CD4-positive, CD25-positive, alpha-beta regulatory T cell (primary cell): Measurements from ENCODE around the gene HABP4. TPM values are rescaled to one million over a fixed set of nuclear protein-coding genes. Genes with fewer than 3 reads are reported as not detected.

Source experiments
- ATAC-seq, 2 donors: fragments of 150-1000 bp; cut with Tn5 transposase; one replicate each; pipeline ENCODE4 v1.10.0; 2021; ENCODE audit warnings: low read depth in 2 of 2, moderate number of reproducible peaks in 2 of 2, moderate library complexity in 1 of 2
- DNase-seq, 3 donors: peaks; one replicate each; pipeline versions ENCODE4 v3.0.0 to v3.0.0-alpha.2; 2012 to 2022; ENCODE audit warnings: mixed read lengths in 1 of 3
- H3K27ac ChIP-seq: one replicate; pipeline ENCODE4 v1.7.0; 2013; ENCODE audit warnings: mild to moderate bottlenecking, low read length; ENCODE audit not compliant: insufficient read depth, poor library complexity, severe bottlenecking
- H3K27me3 ChIP-seq: one replicate; pipeline ENCODE4 v1.7.0; 2013; ENCODE audit warnings: low read length; ENCODE audit not compliant: control insufficient read depth, insufficient read depth
- H3K36me3 ChIP-seq: one replicate; pipeline ENCODE4 v1.7.0; 2013; ENCODE audit warnings: mild to moderate bottlenecking, low read length, moderate library complexity; ENCODE audit not compliant: control insufficient read depth, insufficient read depth
- H3K4me1 ChIP-seq: 2 replicates; pipeline ENCODE4 v1.7.0; 2013; ENCODE audit warnings: mild to moderate bottlenecking, low read length; ENCODE audit not compliant: insufficient read depth, control insufficient read depth, poor library complexity, severe bottlenecking
- H3K4me3 ChIP-seq: one replicate; pipeline ENCODE4 v1.7.0; 2013; ENCODE audit warnings: low read depth, mild to moderate bottlenecking, low read length, moderate library complexity
- H3K9me3 ChIP-seq, 2 experiments: 1 replicate in 1 of 2; 2 replicates in 1 of 2; pipeline ENCODE4 v1.7.0; 2013; ENCODE audit warnings: low read length in 2 of 2, mild to moderate bottlenecking in 1 of 2, moderate library complexity in 1 of 2; ENCODE audit not compliant: control insufficient read depth in 2 of 2
- H3K27ac Mint-ChIP-seq, 3 donors: one replicate each; pipeline ENCODE4 v1.8.0; 2020 to 2022; ENCODE audit warnings: mild to moderate bottlenecking in 3 of 3, mixed read lengths in 3 of 3, moderate library complexity in 2 of 3
- H3K27me3 Mint-ChIP-seq: one replicate; pipeline ENCODE4 v1.8.0; 2022; ENCODE audit warnings: mild to moderate bottlenecking, mixed read lengths
- H3K36me3 Mint-ChIP-seq: one replicate; pipeline ENCODE4 v1.8.0; 2020; ENCODE audit warnings: mixed read lengths
- H3K4me1 Mint-ChIP-seq, 4 donors: one replicate each; pipeline ENCODE4 v1.8.0; 2020 to 2022; ENCODE audit warnings: mixed read lengths in 4 of 4, mild to moderate bottlenecking in 1 of 4
- H3K4me3 Mint-ChIP-seq, 4 donors: one replicate each; pipeline ENCODE4 v1.8.0; 2020 to 2022; ENCODE audit warnings: mild to moderate bottlenecking in 4 of 4, mixed read lengths in 4 of 4, moderate library complexity in 3 of 4
- H3K9me3 Mint-ChIP-seq, 7 donors: one replicate each; pipeline ENCODE4 v1.8.0; 2020 to 2022; ENCODE audit warnings: mixed read lengths in 7 of 7, mild to moderate bottlenecking in 3 of 7, moderate library complexity in 2 of 7
- polyA plus RNA-seq, 4 donors: library from polyadenylated mRNA; unstranded; fragments of 300-500 nt; fragmentation: Illumina TruSeq; gene quantifications; one replicate each; pipeline ENCODE4 v1.2.3, GENCODE V29; 2021
- total RNA-seq: library from RNA; stranded (reverse); gene quantifications from one replicate; pipeline ENCODE4 v1.2.3, GENCODE V29; 2022

HABP4 gene, protein sequence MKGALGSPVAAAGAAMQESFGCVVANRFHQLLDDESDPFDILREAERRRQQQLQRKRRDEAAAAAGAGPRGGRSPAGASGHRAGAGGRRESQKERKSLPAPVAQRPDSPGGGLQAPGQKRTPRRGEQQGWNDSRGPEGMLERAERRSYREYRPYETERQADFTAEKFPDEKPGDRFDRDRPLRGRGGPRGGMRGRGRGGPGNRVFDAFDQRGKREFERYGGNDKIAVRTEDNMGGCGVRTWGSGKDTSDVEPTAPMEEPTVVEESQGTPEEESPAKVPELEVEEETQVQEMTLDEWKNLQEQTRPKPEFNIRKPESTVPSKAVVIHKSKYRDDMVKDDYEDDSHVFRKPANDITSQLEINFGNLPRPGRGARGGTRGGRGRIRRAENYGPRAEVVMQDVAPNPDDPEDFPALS
- total RNA-seq: 21.5 TPM
- 10 to 100 TPM; 19.8 to 25.5 (median 21.0) TPM for polyA plus RNA-seq

DNA sequence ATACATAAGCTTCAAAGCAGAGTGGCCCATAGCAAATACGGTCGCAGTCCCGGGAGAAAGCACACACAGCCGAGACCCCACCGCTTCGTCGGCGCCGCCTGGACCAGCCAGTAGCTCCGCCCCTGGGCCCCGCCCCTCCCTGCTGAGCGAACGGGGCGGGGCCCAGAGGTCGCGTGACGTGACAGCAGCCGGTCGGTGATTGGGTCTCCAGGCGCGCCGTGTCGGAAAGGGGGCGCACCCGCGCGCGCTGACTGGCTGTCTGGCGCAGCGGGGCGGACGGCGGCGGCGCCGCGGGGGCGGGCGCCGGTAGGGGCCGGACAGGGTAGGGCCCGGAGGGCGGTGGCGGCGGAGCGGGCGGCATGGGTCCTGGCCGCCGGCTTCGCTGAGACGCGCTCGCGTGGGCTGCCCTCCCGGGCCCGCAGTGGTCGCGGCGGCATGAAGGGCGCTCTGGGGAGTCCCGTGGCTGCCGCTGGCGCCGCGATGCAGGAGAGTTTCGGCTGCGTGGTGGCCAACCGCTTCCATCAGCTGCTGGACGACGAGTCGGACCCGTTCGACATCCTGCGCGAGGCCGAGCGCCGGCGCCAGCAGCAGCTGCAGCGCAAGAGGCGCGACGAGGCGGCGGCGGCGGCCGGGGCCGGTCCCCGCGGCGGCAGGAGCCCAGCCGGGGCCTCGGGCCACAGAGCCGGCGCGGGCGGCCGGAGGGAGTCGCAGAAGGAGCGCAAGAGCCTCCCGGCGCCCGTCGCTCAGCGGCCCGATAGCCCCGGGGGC, at the start of gene HABP4:
Gene HABP4, plus strand, starts transcription at position 325 of the 768 bp plus-strand sequence. Its CDS starts 111 bp downstream, at position 436.
- Histone ChIP-seq H3K4me3 (peak within 1 kb of the TSS; percentile 88), H3K36me3 (no peaks in the 10 kb centered on the region), H3K27ac (peak within 1 kb of the TSS; percentile 59), H3K4me1 (peaks cover 27% of the 10 kb centered on the region), H3K9me3 (no peaks in the 10 kb centered on the region), H3K27me3 (no peaks in the 10 kb centered on the region)
- Mint-ChIP-seq H3K36me3 (no peaks in the 10 kb centered on the region), H3K4me1 (peaks cover 17 to 30% (median 23%) of the 10 kb centered on the region in 4 donors), H3K27ac (peak within 1 kb of the TSS; percentile 77 to 98 (median 98)), H3K27me3 (peaks cover 14% of the 10 kb centered on the region), H3K4me3 (peak within 1 kb of the TSS; percentile 88 to 97 (median 96)), H3K9me3 (no peaks in the 10 kb centered on the region)
- DNase-seq (peak; percentile 94), ATAC-seq (peak; percentile 94 to 95)

DNA sequence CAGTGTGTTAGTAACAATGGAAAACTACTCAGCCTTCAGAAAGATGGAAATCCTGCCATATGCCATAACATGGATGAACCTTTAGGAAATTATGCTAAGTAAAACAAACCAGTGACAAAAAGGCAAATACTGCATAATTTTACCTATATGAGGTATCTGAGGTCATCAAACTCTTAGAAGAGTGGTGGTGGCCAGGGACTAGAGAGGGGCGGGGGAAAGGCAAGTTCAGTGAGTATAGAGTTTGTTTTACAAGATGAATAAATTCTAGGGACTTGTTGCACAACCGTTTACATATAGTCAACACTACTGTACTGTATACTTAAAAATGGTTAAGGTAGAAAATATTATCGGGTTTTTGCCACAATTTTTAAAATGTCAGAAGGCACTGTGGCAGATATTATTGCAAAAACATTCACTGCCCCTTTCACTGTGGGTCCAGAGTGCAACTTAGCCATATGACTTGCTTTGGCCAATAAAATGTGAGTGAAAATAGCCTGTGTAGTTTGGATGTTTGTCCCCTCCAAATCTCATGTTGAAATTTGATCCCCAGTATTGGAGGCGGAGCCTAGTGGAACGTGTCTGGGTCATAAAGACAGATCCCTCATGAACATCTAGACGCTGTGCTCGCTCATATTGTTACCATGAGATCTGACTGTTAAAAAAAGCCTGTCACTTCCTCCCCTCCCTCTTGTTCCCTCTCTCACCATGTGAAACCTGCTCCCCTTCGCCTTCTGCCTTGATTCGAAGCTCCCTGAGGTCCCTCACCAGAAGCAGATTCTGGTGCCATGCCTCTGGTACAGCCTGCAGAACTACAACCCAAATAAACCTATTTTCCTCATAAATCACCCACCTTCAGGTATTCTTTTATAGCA, 41.3 kb upstream of the HABP4 start:
- Histone ChIP-seq H3K36me3 (no peaks in the 10 kb centered on the region), H3K9me3 (no peaks in the 10 kb centered on the region), H3K4me3 (peak overlapping the region; percentile 28), H3K27me3 (no peaks in the 10 kb centered on the region), H3K27ac (peak overlapping the region; percentile 48), H3K4me1 (peaks cover 37% of the 10 kb centered on the region)
- ATAC-seq (peak in 1 of 2 donors; percentile 32), DNase-seq (peak in 1 of 3 donors; percentile 28)
- Mint-ChIP-seq H3K4me1 (peaks cover 25 to 44% (median 37%) of the 10 kb centered on the region in 4 donors), H3K9me3 (no peaks in the 10 kb centered on the region), H3K4me3 (peak overlapping the region; percentile 17 to 66 (median 40)), H3K27ac (peak overlapping the region; percentile 72 to 87 (median 86)), H3K27me3 (no peaks in the 10 kb centered on the region), H3K36me3 (peaks cover 9% of the 10 kb centered on the region)

DNA sequence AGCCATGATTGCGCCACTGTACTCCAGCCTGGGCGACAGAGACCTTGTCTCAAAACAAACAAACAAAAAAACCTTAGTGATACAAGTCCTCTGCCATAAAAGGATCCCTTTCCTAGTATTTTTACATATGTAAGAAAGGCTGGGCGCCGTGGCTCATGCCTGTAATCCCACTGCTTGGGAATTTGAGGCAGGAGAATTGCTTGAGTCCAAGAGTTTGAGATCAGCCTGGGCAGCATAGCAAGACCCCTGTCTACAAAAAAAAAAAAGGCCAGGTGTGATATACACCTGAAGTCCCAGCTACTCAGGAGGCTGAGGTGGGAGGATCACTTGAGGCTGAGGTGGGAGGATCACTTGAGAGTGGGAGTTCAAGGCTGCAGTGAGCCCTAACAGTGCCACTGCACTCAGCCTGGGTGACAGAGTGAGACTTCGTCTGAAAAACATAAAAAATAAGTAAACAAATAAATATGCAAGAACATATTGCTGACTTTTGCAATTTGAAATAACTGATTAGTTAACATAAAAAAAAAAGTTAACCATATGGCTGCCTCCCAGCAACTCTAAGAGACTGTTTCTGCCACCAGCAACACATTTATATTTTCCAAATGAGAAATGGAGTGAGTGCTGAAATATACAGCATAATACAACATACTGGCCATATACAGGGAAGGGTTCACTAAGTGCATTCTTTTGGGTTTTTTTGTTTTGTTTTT, 38.7 kb upstream of the HABP4 start:
- H3K4me1 Mint-ChIP-seq: peaks cover 32 to 55% (median 43%) of the 10 kb centered on the region in 4 donors
- Histone ChIP-seq H3K4me1 (peaks cover 54% of the 10 kb centered on the region), H3K27me3 (no peaks in the 10 kb centered on the region), H3K9me3 (no peaks in the 10 kb centered on the region), H3K4me3 (peak overlapping the region; percentile 24), H3K36me3 (no peaks in the 10 kb centered on the region), H3K27ac (peak overlapping the region; percentile 65)
- H3K36me3 Mint-ChIP-seq: peaks cover 9% of the 10 kb centered on the region
- H3K27me3 Mint-ChIP-seq: no peaks in the 10 kb centered on the region
- peak overlapping the region in 2 of 4 donors; percentile 65 to 85 for H3K4me3 Mint-ChIP-seq
- ATAC-seq: no peak
- peak overlapping the region in 2 of 3 donors; percentile 71 to 81 for H3K27ac Mint-ChIP-seq
- DNase-seq: no peak
- H3K9me3 Mint-ChIP-seq: no peaks in the 10 kb centered on the region

DNA sequence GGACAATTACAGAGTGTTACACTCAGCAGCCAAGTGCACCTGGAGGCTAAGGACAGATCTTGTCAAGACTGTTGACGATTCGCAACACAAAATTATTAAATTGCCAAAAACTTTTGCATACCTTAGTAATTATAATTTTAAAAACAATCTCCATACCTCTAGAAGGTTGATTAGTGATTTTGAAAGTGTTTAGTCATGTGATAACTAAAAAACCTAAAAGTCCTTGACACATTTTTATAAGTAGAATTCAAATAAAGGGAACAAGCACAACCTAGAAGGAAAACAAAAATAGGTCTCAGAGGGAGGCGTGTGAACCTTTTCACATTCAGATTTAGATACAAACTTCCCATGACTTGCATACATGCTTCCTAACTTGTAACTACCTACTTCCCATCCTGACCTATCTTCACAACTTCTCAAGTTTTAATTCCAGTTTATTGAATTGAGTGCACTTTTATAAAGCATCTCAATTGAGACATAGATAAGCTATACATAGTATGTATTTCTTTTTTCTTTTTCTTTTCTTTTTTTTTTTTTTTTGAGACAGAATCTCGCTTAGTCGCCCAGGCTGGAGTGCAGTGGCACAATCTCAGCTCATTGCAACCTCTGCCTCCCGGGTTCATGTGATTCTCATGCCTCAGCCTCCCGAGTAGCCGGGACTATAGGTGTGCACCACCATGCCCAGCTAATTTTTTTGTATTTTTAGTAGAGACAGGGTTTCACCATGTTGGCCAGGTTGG, 37.6 kb upstream of the HABP4 start:
- H3K9me3 Mint-ChIP-seq: no peaks in the 10 kb centered on the region
- H3K4me3 Mint-ChIP-seq: peak overlapping the region in 3 of 4 donors; percentile 26 to 85 (median 65)
- Histone ChIP-seq H3K27ac (peak overlapping the region; percentile 73), H3K27me3 (no peaks in the 10 kb centered on the region), H3K36me3 (no peaks in the 10 kb centered on the region), H3K9me3 (no peaks in the 10 kb centered on the region), H3K4me3 (peak overlapping the region; percentile 61), H3K4me1 (peaks cover 63% of the 10 kb centered on the region)
- DNase-seq (no peak), ATAC-seq (no peak)
- peaks cover 32 to 62% (median 44%) of the 10 kb centered on the region in 4 donors for H3K4me1 Mint-ChIP-seq
- H3K27ac Mint-ChIP-seq: peak overlapping the region; percentile 18 to 81 (median 42)
- peaks cover 5% of the 10 kb centered on the region for H3K36me3 Mint-ChIP-seq
- H3K27me3 Mint-ChIP-seq: no peaks in the 10 kb centered on the region

DNA sequence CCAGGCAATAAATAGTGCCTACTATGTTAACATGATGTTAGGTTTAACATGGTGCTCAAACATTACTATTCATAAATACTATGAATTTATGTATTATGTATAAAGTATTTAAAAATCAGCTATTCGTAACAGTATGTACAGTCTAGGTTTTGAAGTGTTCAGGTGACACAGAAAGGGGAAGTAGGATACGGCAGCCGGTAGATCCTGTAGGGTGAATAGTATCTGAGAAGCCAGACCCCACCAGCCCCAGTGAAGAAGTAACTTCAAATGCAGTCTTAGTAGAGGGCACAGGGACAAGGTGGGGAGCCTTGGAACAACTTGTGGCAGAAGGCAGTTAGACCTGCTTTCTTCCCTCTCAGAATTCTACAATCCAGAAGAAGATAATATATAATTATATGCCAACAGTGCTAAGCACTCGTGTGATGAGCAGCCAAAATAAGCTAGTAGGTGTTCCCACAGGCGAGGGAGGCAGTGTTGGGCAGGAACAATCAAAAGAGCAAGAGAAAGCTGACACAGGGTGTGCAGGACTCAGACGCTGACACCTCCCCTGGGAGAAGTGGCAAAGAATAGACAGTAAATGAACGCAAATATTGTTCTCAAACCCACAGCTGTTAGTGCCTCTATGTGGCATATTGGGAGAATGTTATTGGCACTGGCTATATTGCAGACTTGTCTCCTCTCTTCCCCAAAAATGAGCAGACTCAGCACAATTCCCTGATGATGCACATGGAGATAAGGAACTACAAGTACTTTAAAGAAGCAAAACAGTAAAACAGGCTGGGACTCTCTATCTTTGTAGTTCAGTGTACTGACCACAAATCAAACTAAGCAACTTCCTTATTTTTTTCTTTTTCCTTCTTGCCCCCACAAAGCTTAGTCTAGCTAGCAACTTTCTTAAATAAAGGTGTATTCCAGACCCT, 36.4 kb upstream of the HABP4 start:
- peaks cover 3% of the 10 kb centered on the region for H3K36me3 Mint-ChIP-seq
- H3K4me1 Mint-ChIP-seq: peaks cover 32 to 56% (median 39%) of the 10 kb centered on the region in 4 donors
- H3K27me3 ChIP-seq: no peaks in the 10 kb centered on the region
- peak in 1 of 3 donors; percentile 35 for DNase-seq
- H3K4me1 ChIP-seq: peaks cover 59% of the 10 kb centered on the region
- peak overlapping the region; percentile 61 for H3K4me3 ChIP-seq
- no peaks in the 10 kb centered on the region for H3K9me3 Mint-ChIP-seq
- H3K27ac Mint-ChIP-seq: peak overlapping the region; percentile 81 to 98 (median 88)
- H3K36me3 ChIP-seq: no peaks in the 10 kb centered on the region
- no peak for ATAC-seq
- peak overlapping the region; percentile 73 for H3K27ac ChIP-seq
- H3K4me3 Mint-ChIP-seq: peak overlapping the region; percentile 73 to 85 (median 78)
- no peaks in the 10 kb centered on the region for H3K9me3 ChIP-seq
- no peaks in the 10 kb centered on the region for H3K27me3 Mint-ChIP-seq

DNA sequence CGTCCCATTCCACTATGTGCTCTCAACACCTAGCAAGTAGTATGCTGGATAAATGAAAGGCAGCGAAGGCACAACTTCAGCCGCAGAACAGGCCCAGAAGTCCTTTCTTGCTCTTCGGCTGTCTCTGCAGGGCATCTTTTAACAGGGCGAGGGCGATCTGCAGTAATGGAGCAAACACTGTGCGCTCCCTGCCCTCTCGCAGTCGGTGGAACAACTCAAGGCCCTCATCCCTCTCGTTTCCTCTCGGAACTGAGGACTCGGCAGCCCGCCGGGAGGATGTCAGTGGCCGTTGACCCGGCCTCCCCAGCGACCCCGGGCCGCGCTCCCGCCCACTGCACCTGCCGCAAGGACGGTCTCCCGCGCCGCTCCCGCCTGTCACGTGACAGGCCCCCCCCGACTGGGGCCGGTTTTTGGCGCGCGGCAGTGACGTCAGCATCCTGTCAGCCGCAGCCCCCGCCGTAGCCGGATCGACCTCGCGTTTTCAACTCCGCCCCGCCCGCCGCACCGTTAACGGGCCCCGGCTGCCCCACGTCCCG, 32.9 kb upstream of the HABP4 start:
- Mint-ChIP-seq H3K27ac (peak overlapping the region; percentile 96), H3K27me3 (no peaks in the 10 kb centered on the region), H3K9me3 (no peaks in the 10 kb centered on the region), H3K4me3 (peak overlapping the region; percentile 88 to 94 (median 93)), H3K4me1 (peaks cover 27 to 52% (median 40%) of the 10 kb centered on the region in 4 donors), H3K36me3 (no peaks in the 10 kb centered on the region)
- peak overlapping the region; percentile 96 for H3K4me3 ChIP-seq
- ATAC-seq (peak; percentile 10 to 14), DNase-seq (peak; percentile 90 to 93 (median 92))
- H3K9me3 ChIP-seq: no peaks in the 10 kb centered on the region
- H3K27me3 ChIP-seq: no peaks in the 10 kb centered on the region
- H3K4me1 ChIP-seq: peaks cover 55% of the 10 kb centered on the region
- no peaks in the 10 kb centered on the region for H3K36me3 ChIP-seq
- peak overlapping the region; percentile 92 for H3K27ac ChIP-seq
